Panc1 (cell line): ENCODE results near the gene WFIKKN1.

ENCODE experiments used
- CTCF ChIP-seq: fragments of 450-650 bp; IDR thresholded peaks from 2 replicates; pipeline ENCODE4 v1.5.1; 2017; ENCODE audit warnings: mild to moderate bottlenecking
- POLR2AphosphoS5 ChIP-seq: IDR thresholded peaks from 2 replicates; pipeline ENCODE4 v1.6.1; 2012; ENCODE audit warnings: mild to moderate bottlenecking, low read depth, low read length, moderate library complexity

GRCh38 chr16:628321-629061 lies 2.3 kb upstream of the WFIKKN1 start:
- TF ChIP-seq CTCF, result no peak
- TF ChIP-seq POLR2AphosphoS5, result 0 out of 2 replicates have a peak, but pooled peaks have one; percentile 0
